HepG2 (cell line): ENCODE data around the gene MSI2.

ENCODE experiments used
- CREB1 ChIP-seq, 2 experiments: fragments of 450-650 bp in 1 of 2; IDR thresholded peaks; 2 replicates each; pipeline ENCODE4 v1.6.1; 2016 to 2017; ENCODE audit warnings: control low read depth in 1 of 2, mild to moderate bottlenecking in 1 of 2, missing compliant biosample characterization in 1 of 2, missing genetic modification characterization in 1 of 2
- CTCF ChIP-seq: sonication (generic); formaldehyde crosslinking; IDR thresholded peaks from 2 replicates; pipeline ENCODE4 v1.5.0; 2020; ENCODE audit warnings: mild to moderate bottlenecking, missing genetic modification reagents, moderate library complexity
- EP300 ChIP-seq, 3 experiments: sonication (generic) in 1 of 3; formaldehyde crosslinking in 1 of 3; IDR thresholded peaks; 2 replicates each; pipeline versions ENCODE4 v1.5.1 to v1.6.1; 2011 to 2020; ENCODE audit warnings: low read depth in 2 of 3, low read length in 2 of 3, borderline replicate concordance in 1 of 3, improper control_type of control experiment in 1 of 3, mild to moderate bottlenecking in 1 of 3, missing genetic modification reagents in 1 of 3, moderate library complexity in 1 of 3
- GABPB1 ChIP-seq: IDR thresholded peaks from 2 replicates; pipeline ENCODE4 v1.6.1; 2016; ENCODE audit warnings: mild to moderate bottlenecking, missing genetic modification reagents, moderate library complexity, missing compliant biosample characterization
- MAFK ChIP-seq, 2 experiments: IDR thresholded peaks in 1 of 2; conservative IDR thresholded peaks in 1 of 2; 2 replicates each; pipeline ENCODE4 v1.6.1; 2011; ENCODE audit warnings: improper control_type of control experiment in 2 of 2, low read length in 2 of 2
- MAX ChIP-seq: IDR thresholded peaks from 2 replicates; pipeline ENCODE4 v1.6.1; 2012; ENCODE audit warnings: inconsistent platforms
- POLR2AphosphoS5 ChIP-seq: IDR thresholded peaks from 2 replicates; pipeline ENCODE4 v1.6.1; 2012; ENCODE audit warnings: low read depth, low read length
- TBL1XR1 ChIP-seq: fragments of 150-350 bp; IDR thresholded peaks from 2 replicates; pipeline ENCODE4 v1.6.1; 2014; ENCODE audit warnings: borderline replicate concordance, low read length; ENCODE audit not compliant: partially characterized antibody
- TCF12 ChIP-seq, 2 experiments: fragments of 450-650 bp in 1 of 2; sonication (generic) in 1 of 2; formaldehyde crosslinking in 1 of 2; IDR thresholded peaks; 2 replicates each; pipeline versions ENCODE4 v1.6.1 to v1.8.0; 2017 to 2022; ENCODE audit warnings: antibody characterized with exemption in 1 of 2, mild to moderate bottlenecking in 1 of 2, missing genetic modification reagents in 1 of 2, moderate library complexity in 1 of 2
- USF2 ChIP-seq, 2 experiments: sonication (generic) in 1 of 2; formaldehyde crosslinking in 1 of 2; IDR thresholded peaks; 2 replicates each; pipeline versions ENCODE4 v1.5.1 to v1.6.1; 2011 to 2020; ENCODE audit warnings: borderline replicate concordance in 1 of 2, low read depth in 1 of 2, low read length in 1 of 2, mild to moderate bottlenecking in 1 of 2, missing genetic modification reagents in 1 of 2, moderate library complexity in 1 of 2
- ZNF17 ChIP-seq: sonication (generic); formaldehyde crosslinking; IDR thresholded peaks from 2 replicates; pipeline ENCODE4 v1.5.0; 2020; ENCODE audit warnings: mild to moderate bottlenecking, missing genetic modification reagents
- ZNF207 ChIP-seq: fragments of 450-650 bp; IDR thresholded peaks from 2 replicates; pipeline ENCODE4 v1.6.1; 2016; ENCODE audit warnings: antibody characterized with exemption, borderline replicate concordance

- TF ChIP-seq MAFK (conservative IDR thresholded peaks at IDR 0.05 in 1 of 2, IDR thresholded peaks at IDR 0.05 in 1 of 2; ENCODE audit: low read length in 2 of 2), result no peak
- TF ChIP-seq CTCF (CRISPR knock-in tag), result no peak
- TF ChIP-seq TBL1XR1, result no peak
- no peak for TF ChIP-seq USF2 (IDR thresholded peaks at IDR 0.05; ENCODE audit: low read depth, low read length)
- TF ChIP-seq USF2 (CRISPR knock-in tag; IDR thresholded peaks at IDR 0.05; ENCODE audit: borderline replicate concordance), result no peak
- TF ChIP-seq TCF12 (IDR thresholded peaks at IDR 0.05), result no peak
- TF ChIP-seq TCF12 (CRISPR knock-in tag; IDR thresholded peaks at IDR 0.05), result no peak
- no peak for TF ChIP-seq ZNF207
- TF ChIP-seq POLR2AphosphoS5, result no peak
- TF ChIP-seq MAX, result no peak
- no peak for TF ChIP-seq EP300 (IDR thresholded peaks at IDR 0.05; ENCODE audit: low read depth in 2 of 2, low read length in 2 of 2)
- TF ChIP-seq EP300 (CRISPR knock-in tag; IDR thresholded peaks at IDR 0.05; ENCODE audit: borderline replicate concordance), result no peak
- TF ChIP-seq GABPB1 (CRISPR knock-in tag), result no peak
- TF ChIP-seq ZNF17 (CRISPR knock-in tag), result no peak
- no peak for TF ChIP-seq CREB1 (IDR thresholded peaks at IDR 0.05)
- TF ChIP-seq CREB1 (CRISPR knock-in tag; IDR thresholded peaks at IDR 0.05), result no peak
These were observed 10.5 kb upstream of the MSI2 start for GRCh38 chr17:57245786-57246185.
